DOHH2 (cell line): ENCODE measurements around the gene GRIA1.

ENCODE experiments used
- H3F3A ChIP-seq: fragments of 200-600 bp; sonication (generic), shearing (Covaris generic); 2 replicates; pipeline ENCODE4 v1.6.0; 2016; ENCODE audit warnings: antibody characterized with exemption, mild to moderate bottlenecking; ENCODE audit not compliant: control insufficient read depth, insufficient read depth
- H3K27ac ChIP-seq: fragments of 200-600 bp; sonication (generic); 2 replicates; pipeline ENCODE4 v1.5.1; 2014; ENCODE audit warnings: low read depth, mild to moderate bottlenecking, low read length, moderate library complexity
- H3K27me3 ChIP-seq: fragments of 200-600 bp; sonication (generic); 2 replicates; pipeline ENCODE4 v1.6.1; 2014; ENCODE audit warnings: mild to moderate bottlenecking, low read length, mixed read lengths; ENCODE audit not compliant: control insufficient read depth
- H3K36me3 ChIP-seq: fragments of 200-600 bp; sonication (generic); 2 replicates; pipeline ENCODE4 v1.6.1; 2014; ENCODE audit warnings: mild to moderate bottlenecking, low read length, moderate library complexity, mixed read lengths; ENCODE audit not compliant: control insufficient read depth
- H3K4me1 ChIP-seq: fragments of 200-600 bp; sonication (generic); 2 replicates; pipeline ENCODE4 v1.6.1; 2014; ENCODE audit warnings: mild to moderate bottlenecking, low read length, mixed read lengths; ENCODE audit not compliant: control insufficient read depth
- H3K4me2 ChIP-seq: fragments of 200-600 bp; sonication (generic); 2 replicates; pipeline ENCODE4 v1.6.0; 2014; ENCODE audit warnings: mild to moderate bottlenecking, low read length, moderate library complexity
- H3K4me3 ChIP-seq: fragments of 200-600 bp; sonication (generic); 2 replicates; pipeline ENCODE4 v1.5.1; 2014; ENCODE audit warnings: mild to moderate bottlenecking, low read length, mixed read lengths
- H3K79me2 ChIP-seq: fragments of 200-600 bp; sonication (generic); 2 replicates; pipeline ENCODE4 v1.6.1; 2014; ENCODE audit warnings: mild to moderate bottlenecking, low read length, mixed read lengths; ENCODE audit not compliant: control insufficient read depth
- H3K9me2 ChIP-seq: fragments of 200-600 bp; sonication (generic); replicated peaks from 2 replicates; pipeline ENCODE4 v1.6.1; 2014; ENCODE audit warnings: mild to moderate bottlenecking, low read length, mixed read lengths; ENCODE audit not compliant: control insufficient read depth
- H3K9me3 ChIP-seq: fragments of 200-600 bp; sonication (generic); 2 replicates; pipeline ENCODE4 v1.6.1; 2014; ENCODE audit warnings: antibody characterized with exemption, low read length, mixed read lengths; ENCODE audit not compliant: control insufficient read depth, insufficient read depth
- H4K20me1 ChIP-seq: fragments of 200-600 bp; sonication (generic); 2 replicates; pipeline ENCODE4 v1.6.0; 2014; ENCODE audit warnings: low read depth, mild to moderate bottlenecking, antibody characterized with exemption, low read length, moderate library complexity; ENCODE audit not compliant: control insufficient read depth, insufficient read depth
- EZH2phosphoT487 ChIP-seq: fragments of 200-600 bp; sonication (generic); IDR thresholded peaks from 2 replicates; pipeline ENCODE4 v1.6.1; 2017; ENCODE audit warnings: borderline replicate concordance, mild to moderate bottlenecking, antibody characterized with exemption, low read length, moderate library complexity, mixed read lengths
- TF ChIP-seq, protein P1 (sequence below): fragments of 200-600 bp; sonication (generic); IDR thresholded peaks from one replicate; pipeline ENCODE4 v1.5.1; 2014; ENCODE audit warnings: antibody characterized with exemption, mild to moderate bottlenecking, low read depth, low read length; ENCODE audit not compliant: poor library complexity, severe bottlenecking

The GRIA1 gene

GRCh38 chr5:153779836-153780235 is 289.4 kb downstream of the GRIA1 start:
- no peaks in the 10 kb centered on the region for H3K36me3 ChIP-seq
- no peak overlapping the region for H3K27ac ChIP-seq
- H3K4me1 ChIP-seq: no peaks in the 10 kb centered on the region
- H3K4me3 ChIP-seq: no peak overlapping the region
- H3K27me3 ChIP-seq: no peaks in the 10 kb centered on the region
- H3K79me2 ChIP-seq: no peaks in the 10 kb centered on the region
- no peak for TF ChIP-seq EZH2phosphoT487
- TF ChIP-seq, protein P1, sequence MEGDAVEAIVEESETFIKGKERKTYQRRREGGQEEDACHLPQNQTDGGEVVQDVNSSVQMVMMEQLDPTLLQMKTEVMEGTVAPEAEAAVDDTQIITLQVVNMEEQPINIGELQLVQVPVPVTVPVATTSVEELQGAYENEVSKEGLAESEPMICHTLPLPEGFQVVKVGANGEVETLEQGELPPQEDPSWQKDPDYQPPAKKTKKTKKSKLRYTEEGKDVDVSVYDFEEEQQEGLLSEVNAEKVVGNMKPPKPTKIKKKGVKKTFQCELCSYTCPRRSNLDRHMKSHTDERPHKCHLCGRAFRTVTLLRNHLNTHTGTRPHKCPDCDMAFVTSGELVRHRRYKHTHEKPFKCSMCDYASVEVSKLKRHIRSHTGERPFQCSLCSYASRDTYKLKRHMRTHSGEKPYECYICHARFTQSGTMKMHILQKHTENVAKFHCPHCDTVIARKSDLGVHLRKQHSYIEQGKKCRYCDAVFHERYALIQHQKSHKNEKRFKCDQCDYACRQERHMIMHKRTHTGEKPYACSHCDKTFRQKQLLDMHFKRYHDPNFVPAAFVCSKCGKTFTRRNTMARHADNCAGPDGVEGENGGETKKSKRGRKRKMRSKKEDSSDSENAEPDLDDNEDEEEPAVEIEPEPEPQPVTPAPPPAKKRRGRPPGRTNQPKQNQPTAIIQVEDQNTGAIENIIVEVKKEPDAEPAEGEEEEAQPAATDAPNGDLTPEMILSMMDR: no peak
- no peaks in the 10 kb centered on the region for H4K20me1 ChIP-seq
- no peaks in the 10 kb centered on the region for H3K9me3 ChIP-seq
- no peaks in the 10 kb centered on the region for H3F3A ChIP-seq
- no peaks in the 10 kb centered on the region for H3K9me2 ChIP-seq
- no peak overlapping the region for H3K4me2 ChIP-seq

DNA sequence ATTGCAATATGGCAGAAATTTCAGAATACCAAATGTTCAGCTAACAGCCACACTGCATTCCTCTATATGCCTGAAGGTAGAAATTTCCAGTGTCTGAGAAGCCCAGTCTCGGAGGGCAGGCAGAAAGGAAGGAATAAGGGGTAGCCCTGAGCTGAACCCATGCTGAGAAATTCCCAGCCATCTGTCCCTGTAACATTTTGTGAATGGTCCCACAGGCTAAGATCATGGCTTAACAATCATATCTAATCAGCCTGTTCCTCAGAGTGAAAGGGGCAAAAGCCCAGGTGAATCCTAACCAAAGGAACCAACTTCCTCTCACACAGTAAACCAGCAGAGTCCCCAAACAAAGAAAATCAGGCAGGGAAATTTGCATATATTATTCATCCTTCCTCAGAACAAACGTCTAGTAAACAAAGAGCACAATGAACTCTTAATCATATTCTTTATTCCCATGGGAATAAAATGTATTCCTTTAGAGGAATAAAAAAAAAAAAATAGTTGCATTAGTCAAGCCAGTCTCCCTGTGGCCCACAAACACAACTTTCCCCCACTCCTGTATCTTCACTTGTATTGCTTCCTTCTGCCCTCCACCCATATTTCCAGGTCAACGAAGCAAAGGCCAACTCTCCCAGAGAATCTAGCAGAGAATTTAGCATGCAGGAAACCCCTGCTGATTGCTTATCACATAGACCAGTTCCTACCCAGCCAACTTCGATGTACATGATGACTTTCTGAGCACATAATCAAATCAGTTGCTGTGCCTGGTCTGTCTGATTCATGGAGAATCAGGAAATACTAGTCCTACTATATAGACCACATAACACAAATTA is 290.6 kb downstream of the GRIA1 start:
- Histone ChIP-seq H3K27ac (no peak overlapping the region), H3K27me3 (no peaks in the 10 kb centered on the region), H4K20me1 (no peaks in the 10 kb centered on the region), H3K79me2 (no peaks in the 10 kb centered on the region), H3F3A (no peaks in the 10 kb centered on the region), H3K4me1 (no peaks in the 10 kb centered on the region), H3K36me3 (no peaks in the 10 kb centered on the region), H3K9me3 (no peaks in the 10 kb centered on the region), H3K4me2 (no peak overlapping the region), H3K4me3 (no peak overlapping the region), H3K9me2 (no peaks in the 10 kb centered on the region)
- no peak for TF ChIP-seq EZH2phosphoT487
- TF ChIP-seq, protein P1: no peak

GRCh38 chr5:153782589-153783361 is 292.3 kb downstream of the GRIA1 start:
- H3K9me2 ChIP-seq: no peaks in the 10 kb centered on the region
- H3K4me3 ChIP-seq: no peak overlapping the region
- no peak overlapping the region for H3K4me2 ChIP-seq
- H3K4me1 ChIP-seq: no peaks in the 10 kb centered on the region
- H3K79me2 ChIP-seq: no peaks in the 10 kb centered on the region
- peaks cover 3% of the 10 kb centered on the region; the same call in 1 of the 2 replicates for H3K27me3 ChIP-seq
- no peaks in the 10 kb centered on the region for H4K20me1 ChIP-seq
- H3K27ac ChIP-seq: no peak overlapping the region
- TF ChIP-seq, protein P1: no peak
- TF ChIP-seq EZH2phosphoT487: no peak
- H3F3A ChIP-seq: no peaks in the 10 kb centered on the region
- H3K9me3 ChIP-seq: no peaks in the 10 kb centered on the region
- H3K36me3 ChIP-seq: no peaks in the 10 kb centered on the region
